ENCODE data around the gene THBS1.

The THBS1 gene

GRCh38 chr15:39556461-39556860, 24.4 kb upstream of the THBS1 start:
- no peak for DNase-seq
- Histone ChIP-seq H3K4me3 (ENCODE audit: low read depth, low read length) (no peak overlapping the region), H3K27me3 (ENCODE audit: insufficient read depth, low read depth, severe bottlenecking) (peaks cover 31% of the 10 kb centered on the region)

GRCh38 chr15:39558421-39558820, 22.5 kb upstream of the THBS1 start:
- Histone ChIP-seq H3K27ac (no peak overlapping the region), H3K4me3 (ENCODE audit: low read depth, low read length) (no peak overlapping the region), H3K9me3 (ENCODE audit: severe bottlenecking) (no peaks in the 10 kb centered on the region), H3K36me3 (no peaks in the 10 kb centered on the region), H3K27me3 (ENCODE audit: insufficient read depth, low read depth, severe bottlenecking) (peaks cover 35% of the 10 kb centered on the region)
- TF ChIP-seq CTCF (IDR thresholded peaks at IDR 0.05; ENCODE audit: low read depth, low read length), result no peak
- no peak for DNase-seq

More at GRCh38 chr15:39556461-39556860, 24.4 kb upstream of the THBS1 start:
- no peak for TF ChIP-seq CTCF (IDR thresholded peaks at IDR 0.05; ENCODE audit: low read depth, low read length)
- no peak overlapping the region for H3K27ac ChIP-seq
- H3K9me3 ChIP-seq (ENCODE audit: severe bottlenecking), result no peaks in the 10 kb centered on the region
- no peaks in the 10 kb centered on the region for H3K36me3 ChIP-seq

GRCh38 chr15:39564972-39565665, 15.8 kb upstream of the THBS1 start:
- no peak overlapping the region for H3K4me3 ChIP-seq (ENCODE audit: low read depth, low read length)
- TF ChIP-seq CTCF (IDR thresholded peaks at IDR 0.05; ENCODE audit: low read depth, low read length), result no peak
- H3K36me3 ChIP-seq, result no peaks in the 10 kb centered on the region
- no peak overlapping the region for H3K27ac ChIP-seq
- DNase-seq, result no peak
- H3K9me3 ChIP-seq (ENCODE audit: severe bottlenecking), result no peaks in the 10 kb centered on the region
- peaks cover 33% of the 10 kb centered on the region for H3K27me3 ChIP-seq (ENCODE audit: insufficient read depth, low read depth, severe bottlenecking)

GRCh38 chr15:39565851-39566250, 15.0 kb upstream of the THBS1 start:
- Histone ChIP-seq H3K4me3 (ENCODE audit: low read depth, low read length) (no peak overlapping the region), H3K27me3 (ENCODE audit: insufficient read depth, low read depth, severe bottlenecking) (peaks cover 37% of the 10 kb centered on the region), H3K36me3 (no peaks in the 10 kb centered on the region), H3K27ac (no peak overlapping the region), H3K9me3 (ENCODE audit: severe bottlenecking) (no peaks in the 10 kb centered on the region)
- no peak for TF ChIP-seq CTCF (IDR thresholded peaks at IDR 0.05; ENCODE audit: low read depth, low read length)
- no peak for DNase-seq

GRCh38 chr15:39573287-39573686, 7.6 kb upstream of the THBS1 start:
- Histone ChIP-seq H3K27ac (no peak overlapping the region), H3K9me3 (ENCODE audit: severe bottlenecking) (no peaks in the 10 kb centered on the region), H3K36me3 (no peaks in the 10 kb centered on the region), H3K4me3 (ENCODE audit: low read depth, low read length) (no peak overlapping the region), H3K27me3 (ENCODE audit: insufficient read depth, low read depth, severe bottlenecking) (peaks cover 63% of the 10 kb centered on the region)
- no peak for TF ChIP-seq CTCF (IDR thresholded peaks at IDR 0.05; ENCODE audit: low read depth, low read length)
- DNase-seq, result no peak

GRCh38 chr15:39573844-39574243, 7.0 kb upstream of the THBS1 start:
- H3K4me3 ChIP-seq (ENCODE audit: low read depth, low read length), result no peak overlapping the region
- H3K27me3 ChIP-seq (ENCODE audit: insufficient read depth, low read depth, severe bottlenecking), result peaks cover 68% of the 10 kb centered on the region
- TF ChIP-seq CTCF (IDR thresholded peaks at IDR 0.05; ENCODE audit: low read depth, low read length), result no peak
- no peak for DNase-seq
- H3K9me3 ChIP-seq (ENCODE audit: severe bottlenecking), result no peaks in the 10 kb centered on the region
- no peak overlapping the region for H3K27ac ChIP-seq
- no peaks in the 10 kb centered on the region for H3K36me3 ChIP-seq

All from WERI-Rb-1 (cell line).